GM18909 (cell line): ENCODE data around the gene TMEM101.
A peak's percentile ranks its signal among the peaks of the same experiment; 100 is the strongest.
"Not testable (repeated sequence)": the region's sequence is repeated elsewhere in the genome, so short reads cannot be mapped to it uniquely, and the experiment has no call there.

Source experiments
- ATAC-seq: cut with Tn5 transposase; IDR thresholded peaks from one replicate; pipeline ENCODE4 v1.9.1; 2021; ENCODE audit warnings: mild to moderate bottlenecking; ENCODE audit not compliant: unreplicated experiment, poor library complexity

TMEM101 gene

GRCh38 chr17:44024853-44025252 is 10.1 kb upstream of the TMEM101 start:
- ATAC-seq, result no peak

DNA sequence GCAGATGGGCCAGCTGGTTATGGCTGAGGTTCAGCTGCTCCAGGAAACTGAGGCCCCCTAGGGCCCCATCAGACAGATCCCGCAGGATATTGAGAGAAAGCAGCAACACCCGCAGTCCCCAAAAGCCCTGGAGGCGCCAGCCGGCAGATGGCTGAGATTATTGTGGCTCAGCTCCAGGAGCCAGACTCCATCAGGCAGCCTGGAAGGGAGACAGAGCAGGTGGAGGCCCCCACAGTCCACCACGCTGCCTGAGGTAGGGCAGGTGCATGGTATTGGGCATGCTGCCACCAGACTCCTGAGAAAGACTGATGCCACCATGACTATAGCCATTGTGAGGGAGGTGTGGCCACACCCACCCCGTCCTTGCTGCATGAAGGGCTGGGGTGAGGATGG is 9.5 kb upstream of the TMEM101 start:
- ATAC-seq, result no peak

GRCh38 chr17:44023545-44024270 is 8.9 kb upstream of the TMEM101 start:
- ATAC-seq, result no peak

DNA sequence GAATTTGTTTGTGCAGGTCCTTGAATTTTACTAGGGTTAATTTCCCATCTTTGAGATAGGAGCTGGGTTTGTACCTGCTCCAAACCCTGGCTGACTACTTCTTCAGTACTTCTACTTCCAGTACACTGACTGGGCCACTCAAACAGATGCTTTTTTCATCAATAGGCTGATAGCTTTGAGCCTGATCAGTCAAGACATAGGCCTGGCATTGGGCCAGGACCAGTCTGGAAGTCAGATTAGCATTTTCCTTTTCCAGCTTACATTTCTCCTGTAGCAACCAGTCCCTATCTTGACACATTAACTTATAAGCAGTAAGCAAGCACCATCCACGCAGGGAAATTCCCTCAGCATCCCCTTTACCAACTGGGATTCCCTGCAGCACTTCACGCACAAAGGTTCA is 7.5 kb upstream of the TMEM101 start:
- ATAC-seq, result no peak

DNA sequence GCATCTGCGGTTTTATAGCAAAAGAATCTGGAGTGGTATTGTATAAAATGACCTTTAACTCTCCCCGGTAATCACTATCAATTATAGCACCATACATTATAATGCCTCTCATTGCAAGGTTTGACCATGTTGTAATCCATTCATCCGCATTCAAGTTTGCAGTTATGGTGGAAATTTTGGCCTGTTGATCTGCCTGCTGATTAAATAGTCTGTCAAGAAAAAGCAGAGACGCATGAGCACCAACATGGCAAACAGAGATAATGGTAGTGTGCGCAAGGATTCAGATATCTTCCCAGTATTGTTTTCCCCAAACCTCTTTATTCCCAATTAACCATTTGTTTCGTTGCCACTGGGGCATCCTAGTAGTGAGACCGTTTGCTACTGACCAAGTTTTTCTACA is 6.5 kb upstream of the TMEM101 start:
- not testable (repeated sequence) for ATAC-seq

GRCh38 chr17:44014133-44014436 is 678 bp downstream of the TMEM101 start:
- ATAC-seq, result no peak

GRCh38 chr17:44012874-44013273 is 1.9 kb downstream of the TMEM101 start:
- ATAC-seq, result no peak

GRCh38 chr17:44012391-44012790 is 2.4 kb downstream of the TMEM101 start:
- ATAC-seq, result no peak

DNA sequence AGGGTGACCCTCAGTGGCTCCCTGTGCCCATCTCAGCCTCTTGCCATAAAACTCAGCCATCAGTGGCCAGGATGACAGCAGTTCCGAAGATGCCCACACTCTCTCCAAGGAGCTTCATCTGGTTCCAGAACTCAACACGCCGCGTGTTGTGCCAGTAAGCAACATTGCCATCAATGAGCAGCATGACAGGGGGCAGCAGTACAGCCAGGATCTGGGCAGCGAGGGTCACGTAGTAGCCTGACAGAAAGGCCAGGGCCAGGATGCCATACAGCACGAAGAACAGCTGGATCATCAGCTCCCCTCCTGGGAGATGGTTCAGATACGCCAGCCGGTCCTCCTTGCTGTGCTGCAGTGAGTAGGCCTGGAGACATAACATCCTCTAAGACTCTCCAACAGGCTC is 2.9 kb downstream of the TMEM101 start:
- no peak for ATAC-seq

DNA sequence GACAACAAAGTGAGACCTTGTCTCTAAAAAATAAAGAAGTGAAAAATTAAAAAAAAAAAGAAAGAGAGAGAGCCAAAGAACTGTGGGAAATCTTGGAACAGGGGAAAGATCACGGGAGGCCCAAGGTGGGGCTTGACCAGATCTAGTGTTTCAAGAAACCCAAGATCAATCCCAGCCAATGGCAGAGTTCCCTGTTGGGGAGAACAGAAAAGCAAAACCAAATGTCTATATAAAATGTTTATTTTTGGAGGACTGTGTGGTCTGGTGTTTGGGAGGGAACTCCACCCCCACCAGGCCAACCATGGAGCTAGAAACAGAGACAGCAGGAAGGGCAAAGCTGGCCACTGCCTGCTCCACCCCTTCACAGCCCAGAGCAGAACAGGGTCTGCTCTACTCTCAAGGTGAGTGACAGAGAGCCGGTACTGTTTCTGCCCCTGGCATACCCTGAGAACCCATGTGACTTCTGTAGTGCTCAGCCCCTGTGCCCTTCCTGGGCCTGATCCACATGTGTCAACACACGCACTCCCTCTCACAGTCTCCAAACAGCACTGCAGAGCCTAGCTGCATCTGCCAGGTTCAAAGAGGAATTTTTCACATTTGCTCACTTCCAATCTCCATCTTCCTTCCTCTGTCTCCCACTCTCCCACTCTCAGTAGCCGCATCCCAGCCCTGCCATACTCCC is 3.7 kb downstream of the TMEM101 start:
- ATAC-seq, result no peak

DNA sequence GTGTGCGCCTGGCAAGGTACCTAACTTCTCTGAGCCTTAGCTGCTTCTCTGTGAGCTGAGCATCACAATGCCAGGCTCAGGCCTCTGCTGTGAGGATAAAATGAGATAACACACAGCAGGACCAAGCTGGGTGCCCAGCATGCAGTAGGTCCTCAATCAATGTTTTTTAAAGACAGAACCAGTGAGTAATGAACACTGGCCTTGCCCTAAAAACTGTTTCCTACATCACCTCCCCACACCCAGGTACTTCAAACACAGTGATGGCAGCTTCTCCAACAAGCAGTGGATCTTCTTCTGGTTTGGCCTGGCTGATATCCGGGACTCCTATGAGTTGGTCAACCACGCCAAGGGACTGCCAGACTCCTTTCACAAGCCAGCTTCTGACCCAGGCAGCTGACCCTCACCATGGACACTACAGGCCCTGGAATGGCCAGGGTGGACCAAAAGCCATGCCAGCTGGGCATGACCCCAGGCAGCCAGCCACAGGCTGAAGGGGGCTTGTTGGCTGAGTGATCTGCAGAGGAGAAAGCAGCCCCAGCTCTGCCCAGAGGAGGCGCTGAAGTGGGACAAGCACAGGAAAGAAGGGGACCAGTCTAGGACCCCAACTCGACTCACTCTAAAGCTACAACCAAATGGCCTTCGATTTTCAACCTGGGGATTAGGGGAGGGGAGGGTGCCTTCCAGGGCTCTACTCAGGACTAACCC is 6.4 kb downstream of the TMEM101 start:
- no peak for ATAC-seq

DNA sequence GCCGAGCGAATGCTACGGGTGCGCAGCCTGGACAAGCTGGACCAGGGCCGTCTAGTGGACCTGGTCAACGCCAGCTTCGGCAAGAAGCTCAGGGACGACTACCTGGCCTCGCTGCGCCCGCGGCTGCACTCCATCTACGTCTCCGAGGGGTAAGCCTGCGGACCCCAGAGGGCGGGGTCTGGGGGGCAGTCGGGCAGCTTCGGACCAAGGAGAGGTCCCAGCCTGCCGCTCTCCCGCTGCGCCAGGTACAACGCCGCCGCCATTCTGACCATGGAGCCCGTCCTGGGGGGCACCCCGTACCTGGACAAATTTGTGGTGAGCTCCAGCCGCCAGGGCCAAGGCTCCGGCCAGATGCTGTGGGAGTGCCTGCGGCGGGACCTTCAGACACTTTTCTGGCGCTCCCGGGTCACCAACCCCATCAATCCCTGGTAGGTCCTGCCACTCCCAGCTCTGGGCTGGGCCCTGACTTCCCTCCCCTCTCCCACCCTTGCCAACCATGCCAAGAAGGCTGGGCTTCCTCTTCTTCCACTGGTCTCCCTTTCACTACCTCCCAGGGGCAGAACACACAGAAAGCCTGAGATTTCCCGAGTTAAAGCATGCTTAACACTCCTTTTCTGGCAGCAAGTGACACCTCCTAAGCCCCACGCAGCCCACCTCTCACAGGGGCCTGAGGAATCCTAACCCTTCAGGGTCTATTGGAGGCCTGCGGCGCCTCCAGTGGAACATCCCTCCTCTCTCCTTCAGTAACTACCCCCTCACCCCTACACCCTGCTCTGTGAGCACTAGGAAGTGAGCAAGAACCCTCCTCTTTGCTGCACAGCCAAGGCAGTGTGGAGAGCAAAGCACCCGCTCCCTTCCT is 7.2 kb downstream of the TMEM101 start:
- ATAC-seq, result no peak

- ATAC-seq, result peak; percentile 62
Observed at GRCh38 chr17:44006598-44007345, 8.0 kb downstream of the TMEM101 start.

- ATAC-seq, result no peak
Observed at GRCh38 chr17:44006272-44006597, 8.5 kb downstream of the TMEM101 start.

DNA sequence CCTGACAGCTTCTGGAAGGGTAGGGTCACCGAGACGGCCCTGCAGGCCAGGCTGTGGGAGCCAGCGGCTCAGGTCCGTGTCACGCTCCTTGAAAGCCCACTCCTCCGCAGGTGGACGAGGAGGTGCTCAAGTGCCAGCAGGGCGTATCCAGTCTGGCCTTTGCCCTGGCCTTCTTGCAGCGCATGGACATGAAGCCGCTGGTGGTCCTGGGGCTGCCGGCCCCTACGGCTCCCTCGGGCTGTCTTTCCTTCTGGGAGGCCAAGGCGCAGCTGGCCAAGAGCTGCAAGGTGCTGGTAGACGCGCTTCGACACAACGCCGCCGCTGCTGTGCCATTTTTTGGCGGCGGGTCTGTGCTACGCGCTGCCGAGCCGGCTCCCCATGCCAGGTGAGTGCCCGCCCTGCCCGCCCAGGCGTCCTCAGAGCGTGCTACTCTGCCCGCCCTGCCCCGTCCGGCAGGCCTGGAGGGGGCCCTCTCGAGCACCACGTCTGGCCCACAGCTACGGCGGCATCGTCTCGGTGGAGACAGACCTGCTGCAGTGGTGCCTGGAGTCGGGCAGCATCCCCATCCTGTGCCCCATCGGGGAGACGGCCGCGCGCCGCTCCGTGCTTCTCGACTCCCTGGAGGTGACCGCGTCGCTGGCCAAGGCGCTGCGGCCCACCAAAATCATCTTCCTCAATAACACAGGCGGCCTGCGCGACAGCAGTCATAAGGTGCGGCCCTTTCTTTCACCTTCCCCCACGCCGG is 9.1 kb downstream of the TMEM101 start:
- ATAC-seq, result no peak

DNA sequence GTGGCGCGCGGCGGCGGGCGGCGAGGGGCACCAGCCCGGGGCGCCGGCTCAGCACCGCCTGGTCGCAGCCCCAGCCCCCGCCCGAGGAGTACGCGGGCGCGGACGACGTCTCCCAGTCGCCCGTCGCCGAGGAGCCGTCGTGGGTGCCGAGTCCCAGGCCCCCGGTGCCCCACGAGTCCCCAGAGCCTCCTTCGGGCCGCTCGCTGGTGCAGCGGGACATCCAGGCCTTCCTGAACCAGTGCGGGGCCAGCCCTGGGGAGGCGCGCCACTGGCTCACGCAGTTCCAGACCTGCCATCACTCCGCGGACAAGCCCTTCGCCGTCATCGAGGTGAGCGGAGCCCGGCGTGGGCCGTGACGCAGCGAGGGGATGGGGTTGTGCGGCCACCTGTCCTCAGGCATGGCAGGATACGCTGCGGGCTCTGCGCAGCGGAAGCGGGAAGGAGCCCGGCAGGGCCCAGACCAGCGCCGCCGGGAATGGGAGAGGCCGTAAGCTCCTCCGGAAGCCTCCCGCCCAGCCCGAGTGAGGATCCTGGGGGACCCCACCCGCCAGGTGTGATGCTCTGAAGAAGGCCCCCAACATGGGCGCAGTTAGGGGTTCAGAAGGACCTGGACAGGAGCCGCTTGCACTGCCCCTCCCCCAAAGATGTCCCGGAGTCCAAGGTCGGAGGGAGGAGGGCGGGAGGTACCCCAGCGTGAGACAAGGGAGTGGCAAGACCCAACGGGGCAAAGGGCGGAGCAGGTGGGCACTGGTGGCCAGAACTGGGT is 9.8 kb downstream of the TMEM101 start:
- no peak for ATAC-seq

DNA sequence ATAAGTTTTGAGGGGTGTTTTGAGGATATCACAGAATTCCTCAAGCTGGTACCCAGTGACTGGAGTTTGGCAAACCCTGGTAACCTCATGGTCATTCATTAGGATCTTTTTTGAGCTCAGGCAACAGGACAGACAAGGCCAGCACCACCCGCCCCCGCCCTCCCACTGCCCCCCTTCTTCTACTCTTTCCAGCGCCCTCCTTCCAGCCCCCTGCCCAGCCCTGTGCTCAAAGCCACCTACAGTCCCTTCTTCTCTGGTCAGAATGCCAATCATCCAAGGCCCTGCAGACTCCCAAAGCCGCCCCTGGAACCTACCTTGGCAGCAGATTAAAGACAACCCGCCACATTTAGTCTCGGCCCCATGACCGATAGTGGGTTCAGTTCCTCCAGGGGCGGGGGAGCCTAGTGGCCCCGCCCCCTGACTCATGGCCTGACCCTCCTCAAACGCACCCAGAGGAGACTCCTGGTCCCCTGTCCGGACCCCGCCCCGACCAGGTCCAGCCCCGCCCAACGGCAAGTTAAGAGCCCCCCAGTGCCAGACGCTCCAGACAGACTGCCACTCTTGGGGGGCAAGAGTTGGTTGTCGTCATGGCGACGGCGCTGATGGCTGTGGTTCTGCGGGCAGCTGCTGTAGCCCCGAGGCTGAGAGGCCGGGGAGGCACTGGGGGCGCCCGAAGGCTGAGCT is 10.5 kb downstream of the TMEM101 start, which contains the start of gene NAGS:
TSS of gene NAGS (plus strand) at position 546 of the 684 bp plus-strand sequence. CDS start at position 588, 42 bp downstream.
- ATAC-seq, result no peak
